GM19043 (cell line): ENCODE results near the gene RPL10.
A peak's percentile ranks its signal among the peaks of the same experiment; 100 is the strongest.
"Not testable (repeated sequence)": the region's sequence is repeated elsewhere in the genome, so short reads cannot be mapped to it uniquely, and the experiment has no call there.

Source experiments
- ATAC-seq: cut with Tn5 transposase; IDR thresholded peaks from one replicate; pipeline ENCODE4 v1.9.1; 2021; ENCODE audit warnings: low read depth; ENCODE audit not compliant: unreplicated experiment

RPL10 gene

DNA sequence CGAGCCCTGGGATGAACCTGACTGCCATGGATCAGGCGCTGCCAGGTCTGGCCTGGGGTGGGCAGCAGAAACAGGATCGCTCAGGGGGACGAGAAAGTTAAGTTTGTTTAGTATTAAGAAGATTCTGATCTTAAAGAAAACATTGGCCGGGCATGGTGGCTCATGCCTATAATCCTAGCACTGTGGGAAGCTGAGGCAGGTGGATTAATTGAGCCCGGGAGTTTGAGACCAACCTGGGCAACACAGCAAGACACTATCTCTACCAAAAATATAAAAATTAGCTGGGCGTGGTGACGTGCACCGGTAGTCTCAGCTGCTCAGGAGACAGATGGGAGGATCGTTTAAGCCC, 23.0 kb upstream of the RPL10 start:
- ATAC-seq: no peak

DNA sequence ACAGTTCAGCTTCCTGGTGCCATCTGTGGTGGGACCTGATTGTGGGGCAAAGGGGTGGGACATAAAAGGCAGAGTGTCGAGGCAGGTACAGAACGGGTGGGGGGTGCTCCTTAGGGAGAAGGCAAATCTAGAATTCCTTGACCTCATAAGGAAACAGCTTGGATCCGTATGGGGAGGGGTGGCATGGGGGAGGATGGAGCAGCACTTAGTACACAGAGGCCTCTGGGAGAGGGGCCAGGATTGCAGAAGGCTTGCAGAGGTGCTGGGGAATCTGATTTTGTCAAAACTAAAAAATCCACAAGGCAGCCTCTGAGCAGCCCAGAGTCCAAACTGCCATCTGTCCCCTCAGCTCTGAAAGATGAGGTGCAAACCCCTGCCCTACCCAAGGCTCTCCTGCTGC, 21.4 kb upstream of the RPL10 start:
- no peak for ATAC-seq

DNA sequence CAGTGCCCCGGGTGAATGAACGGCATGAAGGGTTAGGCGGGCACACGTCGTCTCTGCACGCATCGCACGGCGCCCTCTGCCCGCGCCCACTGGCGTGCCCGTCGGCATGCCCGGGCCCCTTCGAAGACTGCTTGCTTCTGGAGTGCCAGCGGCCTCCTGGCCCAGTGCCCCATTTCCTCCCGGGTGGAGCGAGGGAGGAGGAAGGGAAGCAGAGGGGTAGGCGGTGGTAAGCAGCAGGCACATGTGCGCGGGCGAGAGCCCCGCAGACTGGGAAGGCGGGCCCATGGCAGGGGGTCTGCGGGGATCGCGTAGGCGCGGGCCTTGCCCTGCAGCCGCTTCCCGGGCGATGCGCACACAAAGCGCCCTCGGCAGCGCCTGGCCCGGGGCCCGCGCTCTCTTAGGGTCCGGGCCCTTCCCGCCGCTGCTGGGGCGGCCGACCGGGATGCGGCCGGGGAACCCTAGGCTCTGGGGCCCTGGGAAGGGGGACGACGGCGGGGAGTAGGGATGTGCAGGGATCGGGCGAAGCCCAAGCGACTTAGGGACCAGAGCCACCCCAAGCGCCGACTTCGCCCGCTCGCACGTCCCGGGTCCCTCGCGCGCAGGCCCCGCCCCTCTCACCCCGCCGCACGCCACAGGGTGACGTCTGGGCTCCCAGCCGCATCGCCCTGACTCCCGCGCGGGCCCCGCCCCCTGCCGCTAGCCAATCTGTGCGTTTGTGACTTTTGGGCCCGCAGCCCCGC, 19.9 kb upstream of the RPL10 start:
- ATAC-seq: peak; percentile 63

DNA sequence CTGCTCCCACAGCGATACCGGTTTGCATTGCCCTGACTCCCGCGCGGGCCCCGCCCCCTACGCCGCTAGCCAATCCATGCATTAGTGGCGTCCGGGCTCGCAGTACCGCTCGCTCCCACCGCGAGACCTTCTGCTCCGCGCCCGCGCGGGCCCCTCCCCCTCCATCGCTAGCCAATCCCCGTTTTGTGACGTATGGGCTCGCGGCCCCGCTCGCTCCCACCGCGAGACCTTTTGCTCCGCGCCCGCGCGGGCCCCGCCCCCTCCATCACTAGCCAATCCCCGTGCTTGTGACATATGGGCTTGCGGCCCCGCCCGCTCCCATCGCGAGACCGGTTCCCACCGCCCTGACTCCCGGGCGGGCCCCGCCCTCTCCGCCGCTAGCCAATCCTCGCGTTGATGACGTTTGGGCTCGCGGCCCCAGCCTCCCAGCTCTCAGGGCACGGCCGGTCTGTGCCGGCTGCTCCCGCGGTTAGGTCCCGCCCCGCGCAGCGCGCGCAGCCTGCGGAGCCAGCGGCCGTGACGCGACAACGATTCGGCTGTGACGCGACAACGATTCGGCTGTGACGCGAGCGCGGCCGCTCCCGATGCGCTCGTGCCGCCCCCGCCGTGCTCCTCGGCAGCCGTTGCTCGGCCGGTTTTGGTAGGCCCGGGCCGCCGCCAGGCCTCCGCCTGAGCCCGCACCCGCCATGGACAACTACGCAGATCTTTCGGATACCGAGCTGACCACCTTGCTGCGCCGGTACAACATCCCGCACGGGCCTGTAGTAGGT, 19.2 kb upstream of the RPL10 start, which contains the start of gene EMD:
EMD (plus strand) TSS at position 497 of the 770 bp plus-strand sequence; CDS start at position 687, 190 bp downstream.
- peak; percentile 76 for ATAC-seq

DNA sequence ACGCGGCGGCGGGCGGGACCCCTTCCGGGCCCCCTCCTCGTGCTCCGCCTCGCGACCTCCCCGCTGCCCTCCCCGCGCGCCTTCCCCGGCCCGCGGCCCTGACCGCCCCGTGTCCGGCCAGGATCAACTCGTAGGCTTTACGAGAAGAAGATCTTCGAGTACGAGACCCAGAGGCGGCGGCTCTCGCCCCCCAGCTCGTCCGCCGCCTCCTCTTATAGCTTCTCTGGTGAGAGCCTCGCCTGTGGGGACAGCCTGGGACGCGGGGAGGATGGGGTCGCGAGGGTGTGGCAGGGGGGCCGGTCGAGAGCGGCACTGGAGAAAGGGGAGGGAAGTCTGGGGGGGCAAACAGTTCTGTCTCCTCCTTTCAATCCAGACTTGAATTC, 18.6 kb upstream of the RPL10 start:
- ATAC-seq: no peak

DNA sequence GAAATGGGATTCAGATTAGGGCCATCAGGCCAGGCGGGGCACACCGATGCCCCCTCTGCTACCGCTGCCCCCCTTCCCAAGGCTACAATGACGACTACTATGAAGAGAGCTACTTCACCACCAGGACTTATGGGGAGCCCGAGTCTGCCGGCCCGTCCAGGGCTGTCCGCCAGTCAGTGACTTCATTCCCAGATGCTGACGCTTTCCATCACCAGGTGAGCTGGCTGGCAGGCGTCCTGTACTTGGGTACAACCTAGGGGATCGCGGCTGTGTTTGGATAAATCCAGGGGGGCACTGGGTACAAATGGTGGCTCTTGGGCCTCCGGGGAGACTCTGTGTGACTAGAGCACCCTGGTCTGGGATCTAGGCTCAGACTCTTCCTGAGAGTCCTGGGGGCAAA, 18.0 kb upstream of the RPL10 start:
- no peak for ATAC-seq

DNA sequence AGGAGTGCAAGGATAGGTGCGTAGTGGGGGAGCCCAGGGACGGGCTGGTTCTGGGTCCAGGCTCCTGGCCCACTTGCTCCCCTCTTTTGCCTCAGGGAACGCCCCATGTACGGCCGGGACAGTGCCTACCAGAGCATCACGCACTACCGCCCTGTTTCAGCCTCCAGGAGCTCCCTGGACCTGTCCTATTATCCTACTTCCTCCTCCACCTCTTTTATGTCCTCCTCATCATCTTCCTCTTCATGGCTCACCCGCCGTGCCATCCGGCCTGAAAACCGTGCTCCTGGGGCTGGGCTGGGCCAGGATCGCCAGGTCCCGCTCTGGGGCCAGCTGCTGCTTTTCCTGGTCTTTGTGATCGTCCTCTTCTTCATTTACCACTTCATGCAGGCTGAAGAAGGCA, 17.4 kb upstream of the RPL10 start:
- no peak for ATAC-seq

DNA sequence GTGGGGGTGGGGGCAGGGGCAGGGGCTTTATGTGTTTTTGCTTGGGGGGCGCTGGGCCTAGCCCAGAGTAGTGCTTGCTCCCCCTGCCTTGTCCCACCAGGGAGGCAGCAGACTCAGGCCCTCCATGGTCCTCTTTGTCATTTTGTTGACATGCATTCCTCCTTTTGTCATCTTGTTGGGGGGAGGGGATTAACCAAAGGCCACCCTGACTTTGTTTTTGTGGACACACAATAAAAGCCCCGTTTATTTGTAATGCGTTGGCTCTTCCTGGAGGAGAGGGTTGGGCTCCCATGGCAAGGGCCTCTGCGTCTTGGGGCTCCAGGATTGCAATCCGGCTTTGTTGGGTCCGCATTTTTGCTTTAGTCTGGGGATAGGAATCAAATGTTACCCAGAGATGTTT, 16.9 kb upstream of the RPL10 start:
- no peak for ATAC-seq

DNA sequence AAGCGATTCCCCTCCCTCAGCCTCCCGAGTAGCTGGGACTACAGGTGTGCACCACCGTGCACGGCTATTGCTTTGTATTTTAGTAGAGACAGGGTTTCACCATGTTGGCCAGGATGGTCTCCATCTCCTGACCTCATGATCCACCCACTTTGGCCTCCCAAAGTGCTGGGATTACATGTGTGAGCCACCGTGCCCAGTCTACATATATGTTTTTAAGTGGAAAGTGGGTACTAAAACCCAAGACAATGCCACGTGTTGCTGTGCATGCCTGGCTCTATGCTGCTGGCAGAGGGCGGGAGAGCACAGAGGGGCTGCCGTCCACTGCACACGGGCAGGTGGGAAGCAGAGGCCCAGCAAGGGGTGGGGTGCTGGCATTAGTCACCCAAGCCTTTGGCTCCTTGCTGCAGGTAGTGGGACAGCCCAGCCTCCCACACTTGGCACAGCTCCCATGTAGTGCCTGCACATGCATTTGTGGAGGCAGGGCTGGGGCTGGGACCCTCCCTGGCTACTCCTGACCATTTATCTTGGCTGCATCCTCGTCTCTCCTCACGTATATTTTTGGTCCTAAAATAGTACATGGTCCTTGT, 15.6 kb upstream of the RPL10 start:
- ATAC-seq: no peak

DNA sequence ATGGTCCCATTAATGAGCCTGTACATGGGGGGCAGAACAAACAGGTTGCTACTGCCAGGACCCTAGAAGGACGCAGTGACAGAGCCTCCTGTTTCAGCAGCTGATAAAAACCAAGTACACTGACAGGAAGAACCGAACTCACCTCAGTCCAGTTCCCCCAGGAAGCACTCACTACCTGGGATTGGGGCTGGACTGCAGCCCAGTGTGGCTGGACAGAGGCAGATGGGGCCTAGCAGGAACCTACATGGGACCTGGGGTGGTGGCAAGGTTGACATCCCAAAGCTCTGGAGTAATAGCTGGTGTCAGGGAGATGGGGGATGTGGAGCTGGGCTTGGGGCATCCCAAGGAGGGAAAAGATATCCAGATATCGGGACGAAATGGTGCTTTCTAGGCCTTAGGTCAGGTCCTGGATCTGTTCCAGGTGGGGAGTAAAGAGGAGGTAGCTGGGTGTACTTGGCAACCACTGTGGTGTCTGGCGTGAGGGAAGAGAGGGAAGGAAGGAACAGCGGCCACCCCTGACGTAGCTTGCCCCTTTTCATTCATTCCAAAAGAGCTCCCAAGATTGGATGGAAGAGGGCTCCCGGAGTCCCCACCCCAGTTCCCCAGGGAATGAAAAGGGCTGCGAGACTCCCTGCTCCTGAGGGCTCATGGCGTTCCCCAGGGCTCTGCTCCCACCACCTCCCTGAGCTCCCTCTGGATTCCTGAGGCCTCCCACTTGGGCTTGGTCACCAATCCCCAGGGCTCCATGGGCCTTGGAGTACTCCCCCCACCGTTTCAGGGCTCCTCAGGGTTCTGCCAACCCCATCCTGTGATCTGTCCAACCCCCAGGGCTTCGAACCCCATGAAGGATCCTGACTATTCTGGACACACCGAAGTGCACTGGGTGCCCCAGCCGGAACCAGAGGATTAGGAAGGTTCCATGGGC, 14.6 kb upstream of the RPL10 start:
- ATAC-seq: no peak

DNA sequence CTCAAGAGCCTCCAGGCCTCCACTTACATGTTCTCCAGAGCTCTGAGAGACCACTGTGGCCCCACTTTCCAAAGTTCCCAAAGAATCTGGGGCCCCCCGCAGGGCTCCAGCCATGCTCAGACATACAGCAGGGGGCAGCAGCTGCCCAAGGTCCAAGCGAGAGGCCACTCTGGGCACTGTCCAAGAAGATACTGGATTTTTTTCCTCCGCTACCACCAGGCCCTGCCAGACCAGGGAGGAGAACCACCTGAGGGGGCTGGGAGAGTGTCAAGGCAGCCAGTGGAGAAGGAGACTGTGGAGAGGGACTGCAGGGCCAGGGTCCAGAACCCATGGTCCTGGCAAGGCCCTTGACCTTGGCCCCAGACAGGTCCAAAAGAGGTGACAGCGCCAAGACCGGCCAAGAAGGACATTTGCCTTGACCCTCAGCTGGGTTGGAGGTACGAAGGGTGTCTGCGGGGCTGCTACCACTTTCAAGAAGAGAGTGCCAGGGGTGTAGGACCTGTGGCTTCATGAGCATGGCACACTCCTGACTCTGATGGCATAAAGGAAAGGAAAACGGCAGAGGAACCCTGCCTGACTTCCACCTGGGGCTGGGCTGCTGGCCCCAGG, 13.8 kb upstream of the RPL10 start:
- ATAC-seq: no peak

DNA sequence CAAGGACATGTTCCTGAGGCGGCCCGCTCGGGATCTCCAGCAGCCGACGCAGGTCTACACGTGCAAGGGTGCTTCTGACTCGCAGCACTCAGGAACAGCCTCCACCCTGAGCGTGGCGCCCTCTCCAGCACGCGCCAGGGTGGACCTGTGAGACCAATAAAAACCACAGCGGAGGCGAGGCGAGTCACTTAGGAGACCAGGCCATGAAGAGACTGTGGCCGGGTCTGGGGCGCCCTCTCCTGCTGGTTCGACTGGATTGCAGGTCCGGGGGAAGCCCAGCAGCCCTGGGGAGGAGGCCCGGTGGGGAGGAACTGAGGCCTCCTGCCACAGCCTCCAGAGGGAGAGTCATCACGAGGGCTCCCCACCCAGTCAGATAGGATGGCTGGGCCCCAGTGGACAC, 10.1 kb upstream of the RPL10 start:
- peak; percentile 23 for ATAC-seq

DNA sequence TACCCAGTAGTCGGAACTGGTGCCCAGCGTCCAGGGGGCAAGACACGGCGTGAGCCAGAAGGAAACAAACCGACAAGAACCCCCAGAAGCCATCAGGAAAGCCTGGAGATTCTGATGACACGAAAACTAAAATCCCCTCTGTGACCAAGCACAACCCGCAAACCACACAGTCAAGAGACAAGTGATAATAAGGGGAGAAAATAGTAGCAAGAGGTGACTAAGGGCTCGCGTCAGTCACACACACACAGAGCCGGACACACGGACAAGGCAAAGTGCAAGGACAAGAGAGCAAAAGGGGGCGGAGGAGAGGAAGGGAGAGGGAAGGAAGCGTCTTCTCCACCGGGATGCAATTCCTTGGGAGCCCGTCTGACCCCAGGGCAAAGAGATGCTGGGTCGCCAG, 9.5 kb upstream of the RPL10 start:
- not testable (repeated sequence) for ATAC-seq

DNA sequence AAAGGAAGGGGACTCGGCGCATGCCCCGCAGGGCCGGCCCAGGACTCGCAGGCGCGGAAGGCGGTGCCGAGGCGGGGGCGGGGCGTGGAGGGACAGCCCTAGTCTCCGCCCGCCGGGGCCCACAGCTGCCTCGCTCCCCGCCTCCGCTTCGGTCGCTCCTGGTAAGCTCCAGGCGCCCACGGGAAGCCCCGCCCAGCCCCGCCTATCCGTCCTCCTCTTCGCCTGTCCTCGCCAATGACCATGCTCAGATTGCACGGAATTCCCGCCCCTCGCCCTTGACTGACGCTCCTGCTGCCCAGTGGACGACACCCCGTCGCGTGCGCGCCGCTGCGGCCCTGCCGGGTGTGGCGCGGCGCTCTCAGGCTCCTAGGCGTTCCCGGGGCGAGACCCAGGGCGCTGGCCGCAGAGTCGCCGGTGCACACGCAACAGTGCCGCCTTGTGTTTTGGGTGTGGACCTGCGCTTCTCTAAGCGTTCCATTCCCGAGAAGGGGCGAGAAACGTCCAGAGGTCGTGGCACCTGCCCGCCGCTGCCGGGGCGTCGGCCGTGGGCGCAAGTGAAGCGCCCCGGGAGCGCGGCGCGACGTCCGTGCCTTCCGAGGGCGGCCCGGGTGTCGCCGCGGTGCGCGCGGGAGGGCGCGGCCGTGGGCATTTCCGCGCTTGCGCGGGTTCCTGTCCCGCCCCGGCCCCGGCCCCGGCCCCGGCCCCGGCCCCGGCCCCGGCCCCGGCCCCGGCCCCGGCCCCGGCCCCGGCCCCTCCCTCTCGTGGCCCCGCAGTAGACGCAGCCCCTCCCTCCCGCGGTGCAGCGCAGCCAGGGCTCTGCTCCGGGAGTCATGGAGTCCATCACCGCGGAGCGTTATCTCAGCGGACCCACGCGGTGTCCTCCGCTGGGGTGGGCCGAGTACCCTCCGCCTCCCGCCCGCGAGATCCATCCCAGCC, 8.1 kb upstream of the RPL10 start:
- ATAC-seq: peak; percentile 65

DNA sequence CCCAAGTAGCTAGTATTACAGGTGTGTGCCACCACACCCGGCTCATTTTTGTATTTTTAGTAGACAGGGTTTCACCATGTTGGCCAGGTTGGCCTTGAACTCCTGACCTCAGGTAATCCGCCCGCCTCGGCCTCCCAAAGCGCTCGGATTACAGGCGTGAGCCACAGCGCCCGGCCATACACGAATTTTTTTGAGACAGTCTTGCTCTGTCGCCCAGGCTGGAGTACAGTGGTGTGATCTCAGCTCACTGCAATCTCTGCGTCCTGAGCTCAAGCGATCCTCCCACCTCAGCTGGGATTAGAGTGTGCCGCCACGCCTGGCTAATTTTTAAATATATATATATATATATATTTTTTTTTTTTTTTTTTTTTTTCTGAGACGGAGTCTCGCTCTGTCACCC, 1.8 kb upstream of the RPL10 start:
- ATAC-seq: not testable (repeated sequence)

DNA sequence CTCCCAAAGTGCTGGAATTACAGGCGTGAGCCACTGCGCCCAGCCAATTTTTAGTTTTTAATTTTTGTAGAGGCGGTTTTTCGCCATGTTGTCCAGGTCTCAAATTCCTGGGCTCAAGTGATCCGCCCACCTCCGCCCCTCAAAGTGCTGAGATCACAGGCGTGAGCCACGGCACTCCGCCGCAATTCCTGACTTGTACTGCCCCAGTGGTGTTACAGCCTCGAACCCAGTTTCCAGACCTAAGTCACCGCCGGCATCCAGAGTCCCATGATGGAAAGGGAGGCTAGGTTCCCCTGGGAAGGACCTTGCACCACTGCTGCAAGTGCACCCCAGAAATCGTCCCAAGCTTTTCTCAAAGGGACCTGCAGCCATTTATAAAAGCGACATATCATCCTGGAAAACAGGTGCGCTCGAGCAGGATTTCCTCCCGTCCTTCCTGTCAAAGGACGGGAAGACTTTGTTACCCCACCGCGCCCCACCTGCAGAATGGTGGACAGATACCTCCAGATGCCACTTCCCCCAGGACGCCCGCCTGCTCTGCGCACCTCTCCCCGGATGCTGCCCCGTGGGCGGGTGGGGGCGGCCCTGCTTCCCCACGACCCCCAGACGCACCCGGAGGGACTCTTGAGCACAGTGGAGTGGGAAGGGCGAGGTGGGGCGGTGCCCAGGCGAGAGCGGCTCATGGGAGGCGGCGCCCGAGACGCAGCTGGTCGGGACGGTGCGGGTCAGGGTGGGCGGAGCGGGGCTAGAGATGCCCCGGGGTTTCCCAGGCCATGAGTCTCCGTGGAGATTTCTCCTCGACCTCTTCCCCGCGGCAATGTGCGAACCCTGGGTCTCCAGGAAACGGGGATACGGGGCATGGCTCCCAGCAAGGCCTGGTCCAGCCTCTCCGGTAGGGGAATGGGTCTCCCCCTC, 947 bp upstream of the RPL10 start:
- ATAC-seq: peak; percentile 51

DNA sequence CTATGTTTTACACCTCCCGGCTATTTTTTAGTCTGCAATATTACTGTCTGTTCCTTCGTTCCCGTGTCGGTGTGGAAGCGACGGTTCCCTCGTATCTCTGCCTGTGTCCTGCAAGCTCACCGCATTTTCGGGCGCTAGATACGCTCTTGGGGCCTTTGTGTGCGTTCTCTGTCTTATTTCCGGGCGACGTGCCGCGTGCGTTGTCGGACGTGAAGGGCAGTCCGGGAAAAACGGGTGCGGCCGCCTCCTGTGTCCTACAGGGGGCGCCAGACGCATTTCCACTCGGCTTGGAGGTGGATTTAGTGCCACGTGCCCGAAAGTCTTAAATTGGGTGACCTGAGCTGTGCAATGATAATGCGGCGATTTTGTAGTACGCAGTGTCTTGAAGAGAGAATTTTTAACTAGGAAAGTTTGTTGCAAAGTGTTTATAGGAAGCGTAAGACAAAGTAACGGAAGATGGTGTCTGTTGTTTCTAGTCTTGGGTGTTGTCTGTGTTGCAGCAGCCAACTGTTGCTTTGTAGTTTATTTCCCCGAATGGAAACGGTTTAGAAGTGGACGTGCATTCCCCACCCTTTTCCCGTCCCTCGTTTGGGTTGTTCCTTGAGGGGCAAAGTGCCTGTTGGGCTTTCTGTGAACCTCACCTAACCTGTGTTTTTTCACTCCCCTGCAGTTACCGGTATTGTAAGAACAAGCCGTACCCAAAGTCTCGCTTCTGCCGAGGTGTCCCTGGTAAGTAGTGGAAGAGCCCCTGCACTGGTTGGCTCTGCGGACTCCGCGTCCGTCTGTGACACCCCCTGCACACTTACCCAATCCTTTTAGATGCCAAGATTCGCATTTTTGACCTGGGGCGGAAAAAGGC, 720 bp downstream of the RPL10 start:
- ATAC-seq: no peak
